Type B pancreatic cell (in vitro differentiated cells): ENCODE results near the gene RETREG3. TPM values are rescaled to one million over a fixed set of nuclear protein-coding genes. Genes with fewer than 3 reads are reported as not detected.
A peak's percentile ranks its signal among the peaks of the same experiment; 100 is the strongest.

Experiments used
- DNase-seq: peaks from one replicate; pipeline ENCODE4 v3.0.0; 2021; ENCODE audit warnings: mixed read lengths; ENCODE audit not compliant: unreplicated experiment; ENCODE audit errors: extremely low spot score
- H3K27ac Mint-ChIP-seq: 2 replicates; pipeline ENCODE4 v1.8.0; 2021; ENCODE audit warnings: mild to moderate bottlenecking, mixed read lengths
- H3K27me3 Mint-ChIP-seq: 2 replicates; pipeline ENCODE4 v1.8.0; 2021; ENCODE audit warnings: mixed read lengths
- H3K36me3 Mint-ChIP-seq: 2 replicates; pipeline ENCODE4 v1.8.0; 2021; ENCODE audit warnings: mixed read lengths
- H3K4me1 Mint-ChIP-seq: one replicate; pipeline ENCODE4 v1.8.0; 2021; ENCODE audit warnings: mixed read lengths; ENCODE audit not compliant: unreplicated experiment
- H3K4me3 Mint-ChIP-seq: 2 replicates; pipeline ENCODE4 v1.8.0; 2021; ENCODE audit warnings: mild to moderate bottlenecking, mixed read lengths
- H3K9me3 Mint-ChIP-seq: 2 replicates; pipeline ENCODE4 v1.8.0; 2021; ENCODE audit warnings: mixed read lengths
- CTCF ChIP-seq: fragments of 200-600 bp; sonication (generic); conservative IDR thresholded peaks from 2 replicates; pipeline ENCODE4 v1.5.0; 2021; ENCODE audit warnings: antibody characterized with exemption, mild to moderate bottlenecking
- total RNA-seq: library from RNA; stranded (reverse); gene quantifications from 2 replicates; pipeline ENCODE4 v1.2.1, GENCODE V29; 2021; ENCODE audit warnings: low replicate concordance

RETREG3 gene
- total RNA-seq, 1 donor from 2014 or later: 62.9 TPM

- Mint-ChIP-seq H3K27ac (peak overlapping the region; percentile 93), H3K4me1 (peaks cover 15% of the 10 kb centered on the region), H3K27me3 (no peaks in the 10 kb centered on the region), H3K9me3 (no peaks in the 10 kb centered on the region), H3K36me3 (peaks cover 7% of the 10 kb centered on the region), H3K4me3 (peak overlapping the region; percentile 69)
- DNase-seq: no peak
- TF ChIP-seq CTCF: no peak
These were observed 43.5 kb downstream of the RETREG3 start for GRCh38 chr17:42565523-42566214.

GRCh38 chr17:42564815-42565522 is 44.2 kb downstream of the RETREG3 start:
- Mint-ChIP-seq H3K27ac (no peak overlapping the region), H3K4me3 (peak overlapping the region; percentile 69)

GRCh38 chr17:42563950-42564349 is 45.2 kb downstream of the RETREG3 start:
- TF ChIP-seq CTCF: no peak
- Mint-ChIP-seq H3K27ac (no peak overlapping the region), H3K27me3 (no peaks in the 10 kb centered on the region), H3K4me1 (peaks cover 24% of the 10 kb centered on the region), H3K4me3 (peak overlapping the region; percentile 92), H3K9me3 (no peaks in the 10 kb centered on the region), H3K36me3 (peaks cover 7% of the 10 kb centered on the region)
- DNase-seq: no peak

More at GRCh38 chr17:42564815-42565522, 44.2 kb downstream of the RETREG3 start:
- Mint-ChIP-seq H3K27me3 (no peaks in the 10 kb centered on the region), H3K4me1 (peaks cover 20% of the 10 kb centered on the region), H3K9me3 (no peaks in the 10 kb centered on the region), H3K36me3 (peaks cover 7% of the 10 kb centered on the region)
- no peak for DNase-seq
- no peak for TF ChIP-seq CTCF

GRCh38 chr17:42563543-42563942 is 45.6 kb downstream of the RETREG3 start:
- Mint-ChIP-seq H3K9me3 (no peaks in the 10 kb centered on the region), H3K27ac (no peak overlapping the region), H3K4me1 (peaks cover 24% of the 10 kb centered on the region), H3K36me3 (peaks cover 7% of the 10 kb centered on the region), H3K4me3 (peak overlapping the region; percentile 92), H3K27me3 (no peaks in the 10 kb centered on the region)
- TF ChIP-seq CTCF: no peak
- no peak for DNase-seq

- no peak for DNase-seq
- no peak for TF ChIP-seq CTCF
- H3K4me1 Mint-ChIP-seq: peaks cover 24% of the 10 kb centered on the region
- peak overlapping the region; percentile 92 for H3K4me3 Mint-ChIP-seq
- H3K9me3 Mint-ChIP-seq: no peaks in the 10 kb centered on the region
- no peaks in the 10 kb centered on the region for H3K27me3 Mint-ChIP-seq
- peak overlapping the region; percentile 88 for H3K27ac Mint-ChIP-seq
- H3K36me3 Mint-ChIP-seq: peaks cover 7% of the 10 kb centered on the region
These were observed 46.0 kb downstream of the RETREG3 start for GRCh38 chr17:42563143-42563509.
